ENCODE results near the gene IFI35.

- TF ChIP-seq CTCF (IDR thresholded peaks at IDR 0.05; ENCODE audit: borderline replicate concordance, extremely low read depth, low read length, poor library complexity, severe bottlenecking) (no peak), EZH2 (IDR thresholded peaks at IDR 0.05; ENCODE audit: borderline replicate concordance, low read depth, low read length, severe bottlenecking) (no peak)
Observed at GRCh38 chr17:43010667-43011308, 4.2 kb downstream of the IFI35 start.

Measured in DND-41 (cell line).